SU-DHL-6 (cell line): ENCODE data around the gene NAE1.
"Not testable (repeated sequence)": the region's sequence is repeated elsewhere in the genome, so short reads cannot be mapped to it uniquely, and the experiment has no call there.

ENCODE experiments used
- H2AFZ ChIP-seq: fragments of 200-600 bp; sonication (generic); 2 replicates; pipeline ENCODE4 v1.6.1; 2014; ENCODE audit warnings: low read depth, mild to moderate bottlenecking, moderate library complexity, mixed read lengths, antibody characterized with exemption, low read length; ENCODE audit not compliant: severe bottlenecking
- H3F3A ChIP-seq: fragments of 200-600 bp; shearing (Covaris generic); 2 replicates; pipeline ENCODE4 v1.6.0; 2016; ENCODE audit warnings: antibody characterized with exemption, mild to moderate bottlenecking; ENCODE audit not compliant: insufficient read depth
- H3K27ac ChIP-seq: fragments of 200-600 bp; sonication (generic); 2 replicates; pipeline ENCODE4 v1.5.1; 2016; ENCODE audit warnings: low read depth, mild to moderate bottlenecking, low read length, moderate library complexity, mixed read lengths
- H3K27me3 ChIP-seq: fragments of 200-600 bp; sonication (generic), shearing (Covaris generic); 2 replicates; pipeline ENCODE4 v1.6.0; 2014; ENCODE audit warnings: mild to moderate bottlenecking, low read length
- H3K36me3 ChIP-seq: fragments of 200-600 bp; sonication (generic); 2 replicates; pipeline ENCODE4 v1.6.1; 2014; ENCODE audit warnings: mild to moderate bottlenecking, low read length, mixed read lengths
- H3K4me2 ChIP-seq: fragments of 300-600, 200-600 bp; shearing (Covaris generic), sonication (generic); 2 replicates; pipeline ENCODE4 v1.6.0; 2014; ENCODE audit warnings: low read length, low read depth, mild to moderate bottlenecking; ENCODE audit not compliant: poor library complexity, severe bottlenecking
- H3K4me3 ChIP-seq: fragments of 200-600 bp; sonication (generic); 2 replicates; pipeline ENCODE4 v1.5.1; 2014; ENCODE audit warnings: antibody characterized with exemption, low read length, mild to moderate bottlenecking, mixed read lengths; ENCODE audit not compliant: insufficient read depth, poor library complexity, severe bottlenecking
- H3K79me2 ChIP-seq: fragments of 200-600 bp; sonication (generic); 2 replicates; pipeline ENCODE4 v1.6.1; 2014; ENCODE audit warnings: mild to moderate bottlenecking, low read length, moderate library complexity; ENCODE audit not compliant: insufficient read depth
- H3K9ac ChIP-seq: fragments of 200-600 bp; sonication (generic); 2 replicates; pipeline ENCODE4 v1.7.0; 2014; ENCODE audit warnings: mild to moderate bottlenecking, low read length
- H3K9me2 ChIP-seq: fragments of 200-600 bp; sonication (generic); replicated peaks from 2 replicates; pipeline ENCODE4 v1.6.1; 2014; ENCODE audit warnings: low read length; ENCODE audit not compliant: insufficient read depth
- H3K9me3 ChIP-seq: fragments of 200-600 bp; sonication (generic); 2 replicates; pipeline ENCODE4 v1.6.1; 2014; ENCODE audit warnings: low read length, mixed read lengths; ENCODE audit not compliant: insufficient read depth
- H4K20me1 ChIP-seq: fragments of 200-600 bp; sonication (generic); 2 replicates; pipeline ENCODE4 v1.6.1; 2014; ENCODE audit warnings: low read depth, mild to moderate bottlenecking, antibody characterized with exemption, low read length, moderate library complexity, mixed read lengths
- EZH2phosphoT487 ChIP-seq: fragments of 200-600 bp; sonication (generic), shearing (Covaris generic); conservative IDR thresholded peaks from 2 replicates; pipeline ENCODE4 v1.6.1; 2018; ENCODE audit warnings: mild to moderate bottlenecking, antibody characterized with exemption, low read length, moderate library complexity, mixed read lengths
- TF ChIP-seq, protein P1 (sequence below): fragments of 200-600 bp; sonication (generic); IDR thresholded peaks from one replicate; pipeline ENCODE4 v1.5.1; 2017; ENCODE audit warnings: antibody characterized with exemption, mild to moderate bottlenecking, low read length, moderate library complexity; ENCODE audit not compliant: insufficient read depth, poor library complexity, severe bottlenecking

Gene NAE1

DNA sequence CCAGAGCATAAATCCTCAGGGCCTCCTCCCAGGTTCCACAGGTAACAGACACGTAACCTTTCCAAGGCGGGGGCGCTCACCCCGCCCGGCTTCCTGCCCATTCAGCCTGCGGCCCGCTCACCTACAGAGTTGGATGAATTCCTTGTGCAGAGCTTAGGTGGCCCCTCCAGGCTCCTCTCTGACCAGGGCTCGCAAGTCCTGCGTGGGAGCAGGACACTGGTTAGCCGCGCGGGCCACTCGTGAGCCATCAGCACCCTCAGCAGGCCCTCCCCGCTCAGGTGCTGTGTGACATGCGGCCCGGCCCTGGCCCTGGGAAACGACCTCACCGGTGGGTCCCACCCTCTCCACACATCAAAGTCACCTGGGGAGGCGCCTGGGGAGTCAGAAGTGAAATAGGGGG, 29.9 kb downstream of the NAE1 start:
- no peaks in the 10 kb centered on the region for H3K9me3 ChIP-seq
- no peaks in the 10 kb centered on the region for H4K20me1 ChIP-seq
- no peak overlapping the region for H3K27ac ChIP-seq
- H3F3A ChIP-seq = peaks cover 9% of the 10 kb centered on the region; the same call in 1 of the 2 replicates
- no peak for TF ChIP-seq EZH2phosphoT487
- TF ChIP-seq, protein P1, sequence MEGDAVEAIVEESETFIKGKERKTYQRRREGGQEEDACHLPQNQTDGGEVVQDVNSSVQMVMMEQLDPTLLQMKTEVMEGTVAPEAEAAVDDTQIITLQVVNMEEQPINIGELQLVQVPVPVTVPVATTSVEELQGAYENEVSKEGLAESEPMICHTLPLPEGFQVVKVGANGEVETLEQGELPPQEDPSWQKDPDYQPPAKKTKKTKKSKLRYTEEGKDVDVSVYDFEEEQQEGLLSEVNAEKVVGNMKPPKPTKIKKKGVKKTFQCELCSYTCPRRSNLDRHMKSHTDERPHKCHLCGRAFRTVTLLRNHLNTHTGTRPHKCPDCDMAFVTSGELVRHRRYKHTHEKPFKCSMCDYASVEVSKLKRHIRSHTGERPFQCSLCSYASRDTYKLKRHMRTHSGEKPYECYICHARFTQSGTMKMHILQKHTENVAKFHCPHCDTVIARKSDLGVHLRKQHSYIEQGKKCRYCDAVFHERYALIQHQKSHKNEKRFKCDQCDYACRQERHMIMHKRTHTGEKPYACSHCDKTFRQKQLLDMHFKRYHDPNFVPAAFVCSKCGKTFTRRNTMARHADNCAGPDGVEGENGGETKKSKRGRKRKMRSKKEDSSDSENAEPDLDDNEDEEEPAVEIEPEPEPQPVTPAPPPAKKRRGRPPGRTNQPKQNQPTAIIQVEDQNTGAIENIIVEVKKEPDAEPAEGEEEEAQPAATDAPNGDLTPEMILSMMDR = no peak
- no peak overlapping the region for H3K4me3 ChIP-seq
- H2AFZ ChIP-seq = no peak overlapping the region
- no peak overlapping the region for H3K9ac ChIP-seq
- no peaks in the 10 kb centered on the region for H3K27me3 ChIP-seq
- H3K9me2 ChIP-seq = no peaks in the 10 kb centered on the region
- H3K4me2 ChIP-seq = no peak overlapping the region
- H3K36me3 ChIP-seq = peaks cover 10% of the 10 kb centered on the region
- H3K79me2 ChIP-seq = no peaks in the 10 kb centered on the region

DNA sequence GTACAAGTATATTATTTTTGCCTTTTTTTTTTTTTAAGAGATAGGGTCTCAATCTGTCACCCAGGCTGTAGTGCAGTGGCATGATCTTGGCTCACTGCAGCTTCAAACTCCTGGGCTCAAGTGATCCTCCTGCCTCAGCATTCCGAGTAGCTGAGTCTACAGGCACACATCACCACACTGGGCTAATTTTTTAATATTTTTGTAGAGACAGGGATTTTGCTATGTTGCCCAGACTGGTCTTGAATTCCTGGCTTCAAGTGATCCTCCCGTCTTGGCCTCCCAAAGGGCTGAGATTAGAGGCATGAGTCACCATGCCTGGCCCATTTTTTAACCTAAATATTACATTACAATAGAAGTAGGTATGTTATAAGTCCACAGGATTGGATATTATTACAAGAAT, 32.6 kb downstream of the NAE1 start:
- H3K9me3 ChIP-seq = no peaks in the 10 kb centered on the region
- peaks cover 9% of the 10 kb centered on the region; the same call in 1 of the 2 replicates for H3F3A ChIP-seq
- no peak overlapping the region for H3K27ac ChIP-seq
- H3K27me3 ChIP-seq = no peaks in the 10 kb centered on the region
- H3K4me2 ChIP-seq = no peak overlapping the region
- no peaks in the 10 kb centered on the region for H3K9me2 ChIP-seq
- H4K20me1 ChIP-seq = no peaks in the 10 kb centered on the region
- no peak overlapping the region for H3K4me3 ChIP-seq
- H2AFZ ChIP-seq = no peak overlapping the region
- no peaks in the 10 kb centered on the region; the same call in 1 of the 2 replicates for H3K36me3 ChIP-seq
- TF ChIP-seq, protein P1 = no peak
- TF ChIP-seq EZH2phosphoT487 = no peak
- no peak overlapping the region for H3K9ac ChIP-seq
- H3K79me2 ChIP-seq = no peaks in the 10 kb centered on the region

DNA sequence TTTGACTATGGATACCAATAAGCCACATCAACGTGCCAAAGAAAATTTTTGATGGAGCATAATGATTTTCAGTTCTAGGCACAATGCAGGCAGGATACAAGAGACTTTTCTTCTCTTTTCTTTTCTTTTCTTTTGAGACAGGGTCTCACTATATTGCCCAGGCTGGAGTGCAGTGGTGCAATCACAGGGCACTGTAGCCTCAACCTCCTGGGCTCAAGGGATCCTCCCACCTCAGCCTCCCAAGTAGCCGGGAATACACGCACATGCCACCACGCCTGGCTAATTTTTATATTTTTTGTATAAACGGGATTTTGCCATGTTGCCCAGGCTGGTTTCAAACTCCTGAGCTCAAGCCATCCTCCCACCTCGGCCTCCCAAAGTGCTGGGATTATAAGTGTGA, 36.8 kb downstream of the NAE1 start:
- not testable (repeated sequence) for H3K4me2 ChIP-seq, H3K27ac ChIP-seq, H3F3A ChIP-seq, H4K20me1 ChIP-seq, H3K36me3 ChIP-seq, H3K79me2 ChIP-seq, H3K9me3 ChIP-seq, H3K9me2 ChIP-seq, H3K9ac ChIP-seq, H3K27me3 ChIP-seq, H2AFZ ChIP-seq, H3K4me3 ChIP-seq

DNA sequence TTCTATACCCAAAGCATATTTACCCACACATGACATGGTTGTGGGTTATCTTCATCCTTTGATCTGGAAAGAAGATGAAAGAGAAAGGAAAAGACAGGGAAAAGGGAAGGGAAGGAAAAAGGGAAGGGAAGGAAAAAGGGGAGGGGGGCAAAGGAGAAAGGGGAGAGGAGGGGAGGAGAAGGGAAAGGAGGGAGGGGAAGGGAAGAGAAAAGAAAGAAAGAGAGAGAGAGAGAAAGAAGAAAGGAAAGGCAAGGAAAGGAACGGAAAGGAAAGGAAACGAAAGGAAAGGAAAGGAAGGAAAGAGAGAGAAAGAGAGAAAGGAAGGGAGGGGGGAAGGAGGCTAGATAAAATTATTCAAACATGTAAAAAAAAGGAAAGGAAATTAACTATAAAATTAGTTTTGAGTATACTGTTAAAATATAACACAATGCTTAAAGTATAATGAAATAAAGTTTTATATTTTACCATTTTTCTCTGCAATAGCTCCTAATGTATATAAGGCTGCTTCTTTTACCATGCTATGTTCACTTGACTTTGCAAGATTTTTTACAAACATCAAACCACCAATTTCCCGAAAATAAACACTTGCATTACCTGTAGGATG, 40.5 kb downstream of the NAE1 start:
- H2AFZ ChIP-seq = no peak overlapping the region

More for the DNA sequence above, 40.5 kb downstream of the NAE1 start:
- Histone ChIP-seq H3K36me3 (no peaks in the 10 kb centered on the region), H3K4me3 (no peak overlapping the region), H3K9me2 (no peaks in the 10 kb centered on the region), H3K27me3 (no peaks in the 10 kb centered on the region), H4K20me1 (no peaks in the 10 kb centered on the region), H3K9me3 (no peaks in the 10 kb centered on the region), H3K79me2 (no peaks in the 10 kb centered on the region), H3K9ac (no peak overlapping the region), H3F3A (no peaks in the 10 kb centered on the region), H3K4me2 (no peak overlapping the region), H3K27ac (no peak overlapping the region)
- TF ChIP-seq, protein P1 = no peak
- TF ChIP-seq EZH2phosphoT487 = no peak
